Neural progenitor cell (in vitro differentiated cells): ENCODE data around the gene PCK1. TPM values are rescaled to one million over a fixed set of nuclear protein-coding genes. Genes with fewer than 3 reads are reported as not detected.

ENCODE experiments used
- DNase-seq: peaks from one replicate; pipeline ENCODE4 v3.0.0-alpha.2; 2016; ENCODE audit warnings: low spot score
- H2AFZ ChIP-seq: fragments of 200-600 bp; sonication (generic); replicated peaks from 2 replicates; pipeline ENCODE4 v1.6.1; 2016; ENCODE audit warnings: antibody characterized with exemption
- H3F3A ChIP-seq: fragments of 200-600 bp; sonication (generic); 2 replicates; pipeline ENCODE4 v1.6.1; 2016; ENCODE audit warnings: antibody characterized with exemption, low read depth
- H3K27ac ChIP-seq: fragments of 200-600 bp; sonication (generic); 2 replicates; pipeline ENCODE4 v1.5.1; 2016; ENCODE audit warnings: mild to moderate bottlenecking
- H3K27me3 ChIP-seq: fragments of 200-600 bp; sonication (generic); 2 replicates; pipeline ENCODE4 v1.6.1; 2016; ENCODE audit warnings: mild to moderate bottlenecking, moderate library complexity
- H3K36me3 ChIP-seq: fragments of 200-600 bp; sonication (generic); 2 replicates; pipeline ENCODE4 v1.5.1; 2016
- H3K4me1 ChIP-seq: fragments of 200-600 bp; sonication (generic); 2 replicates; pipeline ENCODE4 v1.6.1; 2016; ENCODE audit warnings: mixed run types
- H3K4me2 ChIP-seq: fragments of 200-600 bp; sonication (generic); 2 replicates; pipeline ENCODE4 v1.6.1; 2016
- H3K4me3 ChIP-seq: fragments of 200-600 bp; sonication (generic); 2 replicates; pipeline ENCODE4 v1.5.1; 2016
- H3K79me2 ChIP-seq: fragments of 200-600 bp; sonication (generic); 2 replicates; pipeline ENCODE4 v1.6.1; 2016; ENCODE audit warnings: low read depth
- H3K9ac ChIP-seq: fragments of 200-600 bp; sonication (generic); 2 replicates; pipeline ENCODE4 v1.6.1; 2016
- H3K9me3 ChIP-seq: fragments of 200-600 bp; sonication (generic); 2 replicates; pipeline ENCODE4 v1.5.1; 2016; ENCODE audit warnings: low read depth
- H4K20me1 ChIP-seq: fragments of 200-600 bp; sonication (generic); 2 replicates; pipeline ENCODE4 v1.6.1; 2016; ENCODE audit warnings: low read depth
- H3K27ac Mint-ChIP-seq: 3 replicates; pipeline ENCODE4 v1.8.0; 2021; ENCODE audit warnings: mixed read lengths
- H3K27me3 Mint-ChIP-seq: 2 replicates; pipeline ENCODE4 v1.8.0; 2022; ENCODE audit warnings: low read depth, mild to moderate bottlenecking, inconsistent platforms, moderate library complexity, mixed read lengths; ENCODE audit not compliant: insufficient read depth
- H3K36me3 Mint-ChIP-seq: 3 replicates; pipeline ENCODE4 v1.8.0; 2021; ENCODE audit warnings: mixed read lengths
- H3K4me1 Mint-ChIP-seq: 3 replicates; pipeline ENCODE4 v1.8.0; 2021; ENCODE audit warnings: mixed read lengths
- H3K4me3 Mint-ChIP-seq: 3 replicates; pipeline ENCODE4 v1.8.0; 2021; ENCODE audit warnings: mild to moderate bottlenecking, moderate library complexity, mixed read lengths
- H3K9me3 Mint-ChIP-seq: 3 replicates; pipeline ENCODE4 v1.8.0; 2020; ENCODE audit warnings: mixed read lengths
- EZH2 ChIP-seq: fragments of 200-600 bp; sonication (generic); IDR thresholded peaks from 2 replicates; pipeline ENCODE4 v1.6.1; 2017; ENCODE audit warnings: antibody characterized with exemption, mild to moderate bottlenecking, moderate library complexity
- EZH2phosphoT487 ChIP-seq: fragments of 200-600 bp; sonication (generic); IDR thresholded peaks from 2 replicates; pipeline ENCODE4 v1.6.1; 2017; ENCODE audit warnings: antibody characterized with exemption
- total RNA-seq: library from RNA; depleted of rRNA; stranded (reverse); fragments of >200 nt; gene quantifications from 2 replicates; pipeline ENCODE4 v1.2.3, GENCODE V29; 2015; ENCODE audit warnings: low replicate concordance
- TF ChIP-seq, protein P1 (sequence below): fragments of 200-600 bp; sonication (generic); IDR thresholded peaks from 2 replicates; pipeline ENCODE4 v1.5.1; 2017; ENCODE audit warnings: antibody characterized with exemption, mild to moderate bottlenecking

Gene PCK1
- total RNA-seq, 1 donor from 2014 or later, result not detected

- Histone ChIP-seq H3F3A (peaks cover 12% of the 10 kb centered on the region), H3K4me1 (no peaks in the 10 kb centered on the region), H3K27me3 (no peaks in the 10 kb centered on the region), H3K27ac (no peak overlapping the region), H2AFZ (no peak overlapping the region), H3K9me3 (no peaks in the 10 kb centered on the region), H3K36me3 (no peaks in the 10 kb centered on the region), H3K9ac (no peak overlapping the region), H3K4me3 (no peak overlapping the region), H4K20me1 (no peaks in the 10 kb centered on the region), H3K4me2 (no peak overlapping the region), H3K79me2 (no peaks in the 10 kb centered on the region)
- no peak for DNase-seq
- no peak overlapping the region for H3K27ac Mint-ChIP-seq
- peaks cover 6% of the 10 kb centered on the region for H3K27me3 Mint-ChIP-seq
- H3K36me3 Mint-ChIP-seq, result no peaks in the 10 kb centered on the region
- no peak overlapping the region for H3K4me3 Mint-ChIP-seq
- peaks cover 10% of the 10 kb centered on the region for H3K9me3 Mint-ChIP-seq
- no peak for TF ChIP-seq EZH2phosphoT487
- TF ChIP-seq, protein P1, sequence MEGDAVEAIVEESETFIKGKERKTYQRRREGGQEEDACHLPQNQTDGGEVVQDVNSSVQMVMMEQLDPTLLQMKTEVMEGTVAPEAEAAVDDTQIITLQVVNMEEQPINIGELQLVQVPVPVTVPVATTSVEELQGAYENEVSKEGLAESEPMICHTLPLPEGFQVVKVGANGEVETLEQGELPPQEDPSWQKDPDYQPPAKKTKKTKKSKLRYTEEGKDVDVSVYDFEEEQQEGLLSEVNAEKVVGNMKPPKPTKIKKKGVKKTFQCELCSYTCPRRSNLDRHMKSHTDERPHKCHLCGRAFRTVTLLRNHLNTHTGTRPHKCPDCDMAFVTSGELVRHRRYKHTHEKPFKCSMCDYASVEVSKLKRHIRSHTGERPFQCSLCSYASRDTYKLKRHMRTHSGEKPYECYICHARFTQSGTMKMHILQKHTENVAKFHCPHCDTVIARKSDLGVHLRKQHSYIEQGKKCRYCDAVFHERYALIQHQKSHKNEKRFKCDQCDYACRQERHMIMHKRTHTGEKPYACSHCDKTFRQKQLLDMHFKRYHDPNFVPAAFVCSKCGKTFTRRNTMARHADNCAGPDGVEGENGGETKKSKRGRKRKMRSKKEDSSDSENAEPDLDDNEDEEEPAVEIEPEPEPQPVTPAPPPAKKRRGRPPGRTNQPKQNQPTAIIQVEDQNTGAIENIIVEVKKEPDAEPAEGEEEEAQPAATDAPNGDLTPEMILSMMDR, result no peak
- no peak for TF ChIP-seq EZH2
- H3K4me1 Mint-ChIP-seq, result no peaks in the 10 kb centered on the region
Measured at GRCh38 chr20:57530327-57530981, 30.5 kb upstream of the PCK1 start.

GRCh38 chr20:57532104-57532503, 28.8 kb upstream of the PCK1 start:
- Histone ChIP-seq H3K27me3 (no peaks in the 10 kb centered on the region), H3F3A (peaks cover 11% of the 10 kb centered on the region), H3K4me3 (no peak overlapping the region), H2AFZ (no peak overlapping the region), H3K79me2 (no peaks in the 10 kb centered on the region), H3K9me3 (no peaks in the 10 kb centered on the region), H3K36me3 (no peaks in the 10 kb centered on the region), H3K4me2 (no peak overlapping the region), H3K27ac (no peak overlapping the region), H4K20me1 (no peaks in the 10 kb centered on the region), H3K9ac (no peak overlapping the region), H3K4me1 (no peaks in the 10 kb centered on the region)
- Mint-ChIP-seq H3K4me1 (no peaks in the 10 kb centered on the region), H3K27me3 (peaks cover 9% of the 10 kb centered on the region), H3K9me3 (peaks cover 21% of the 10 kb centered on the region), H3K4me3 (no peak overlapping the region), H3K36me3 (no peaks in the 10 kb centered on the region), H3K27ac (no peak overlapping the region)
- TF ChIP-seq EZH2phosphoT487 (no peak), EZH2 (no peak)
- TF ChIP-seq, protein P1, result no peak
- DNase-seq, result no peak

DNA sequence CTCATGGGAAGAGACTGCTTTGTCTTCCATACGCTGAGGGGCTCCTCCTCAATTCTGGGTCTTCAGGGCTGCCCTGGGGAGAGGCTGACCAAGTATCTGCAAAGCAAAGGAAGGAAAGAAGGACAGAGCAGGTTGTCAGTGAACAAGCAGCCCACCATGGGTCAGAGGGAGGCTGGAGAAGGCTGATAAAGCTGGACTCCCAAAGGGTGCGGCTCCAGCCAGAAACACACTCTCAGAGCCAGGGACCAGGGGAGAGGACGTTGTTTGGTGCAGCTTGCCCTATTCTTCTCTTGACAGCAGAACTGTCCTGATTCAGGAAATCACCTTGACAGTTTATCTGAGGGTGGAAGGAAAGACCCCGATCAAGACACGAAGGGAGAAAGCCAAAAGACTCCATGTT, 25.6 kb upstream of the PCK1 start:
- H3K4me3 Mint-ChIP-seq, result no peak overlapping the region
- no peaks in the 10 kb centered on the region for H3K79me2 ChIP-seq
- H3K27ac Mint-ChIP-seq, result no peak overlapping the region
- H3F3A ChIP-seq, result no peaks in the 10 kb centered on the region
- H3K27ac ChIP-seq, result no peak overlapping the region
- H3K9me3 Mint-ChIP-seq, result peaks cover 32% of the 10 kb centered on the region
- no peak for DNase-seq
- H3K36me3 Mint-ChIP-seq, result no peaks in the 10 kb centered on the region
- no peaks in the 10 kb centered on the region for H3K4me1 ChIP-seq
- H2AFZ ChIP-seq, result no peak overlapping the region
- H3K4me1 Mint-ChIP-seq, result no peaks in the 10 kb centered on the region
- no peaks in the 10 kb centered on the region for H4K20me1 ChIP-seq
- H3K27me3 ChIP-seq, result no peaks in the 10 kb centered on the region
- TF ChIP-seq, protein P1, result no peak
- TF ChIP-seq EZH2, result no peak
- no peaks in the 10 kb centered on the region for H3K9me3 ChIP-seq
- H3K4me3 ChIP-seq, result no peak overlapping the region
- peaks cover 9% of the 10 kb centered on the region for H3K27me3 Mint-ChIP-seq
- H3K36me3 ChIP-seq, result no peaks in the 10 kb centered on the region
- no peak overlapping the region for H3K9ac ChIP-seq
- H3K4me2 ChIP-seq, result no peak overlapping the region
